IMR-90 (cell line): Measurements from ENCODE around the gene AOPEP. TPM values are rescaled to one million over a fixed set of nuclear protein-coding genes. Genes with fewer than 3 reads are reported as not detected.
A peak's percentile ranks its signal among the peaks of the same experiment; 100 is the strongest.

Experiments used
- ATAC-seq: fragments of 200-7000 bp; cut with Tn5 transposase; 2 replicates; pipeline ENCODE4 v1.9.1; 2020; ENCODE audit warnings: low read depth, mild to moderate bottlenecking, moderate library complexity
- BruUV-seq: library from RNA; stranded (reverse); fragments of 400-500 nt; replicated peaks from 2 replicates; lab custom pipeline; 2021; lab: Mats Ljungman, UMichigan
- CTCF ChIA-PET: fragments of 300-600 bp; formaldehyde crosslinking; extraction: SDS; loops from one replicate; lab custom pipeline; 2021; ENCODE audit warnings: antibody characterized with exemption; lab: Yijun Ruan, JAX
- POLR2A ChIA-PET: fragments of 300-600 bp; sonication (Branson Sonifier 250); formaldehyde crosslinking; loops from one replicate; lab custom pipeline; 2022; ENCODE audit warnings: antibody characterized with exemption; ENCODE audit not compliant: unreplicated experiment; lab: Charles Lee
- DNase-seq: peaks from one replicate; pipeline ENCODE4 v3.0.0; 2013
- H2AFZ ChIP-seq: replicated peaks from 2 replicates; pipeline ENCODE3; 2013; ENCODE audit warnings: low read length, mild to moderate bottlenecking; ENCODE audit not compliant: poor library complexity
- H2AK5ac ChIP-seq: 2 replicates; pipeline ENCODE4 v1.6.1; 2013; ENCODE audit warnings: low read depth, low read length, inconsistent platforms
- H2AK9ac ChIP-seq: replicated peaks from 2 replicates; pipeline ENCODE3; 2013; ENCODE audit warnings: mild to moderate bottlenecking, low read depth, low read length, moderate library complexity; ENCODE audit not compliant: poor library complexity
- H2BK120ac ChIP-seq: 2 replicates; pipeline ENCODE4 v1.6.1; 2013; ENCODE audit warnings: low read depth, low read length, inconsistent platforms
- H2BK15ac ChIP-seq: 3 replicates; pipeline ENCODE4 v1.6.1; 2013; ENCODE audit warnings: low read depth, low read length, inconsistent platforms
- H2BK20ac ChIP-seq: 2 replicates; pipeline ENCODE4 v1.6.1; 2013; ENCODE audit warnings: low read depth, mild to moderate bottlenecking, inconsistent platforms, low read length, moderate library complexity
- H2BK5ac ChIP-seq: 2 replicates; pipeline ENCODE4 v1.6.1; 2013; ENCODE audit warnings: mild to moderate bottlenecking, low read depth, low read length, inconsistent platforms; ENCODE audit not compliant: poor library complexity, severe bottlenecking
- H3K14ac ChIP-seq: replicated peaks from 2 replicates; pipeline ENCODE4 v1.6.1; 2013; ENCODE audit warnings: low read depth, low read length, inconsistent platforms
- H3K18ac ChIP-seq: 2 replicates; pipeline ENCODE4 v1.6.1; 2013; ENCODE audit warnings: low read depth, low read length, control low read depth
- H3K23ac ChIP-seq: 2 replicates; pipeline ENCODE4 v1.6.1; 2013; ENCODE audit warnings: low read depth, low read length, inconsistent platforms
- H3K27ac ChIP-seq: 2 replicates; pipeline ENCODE4 v1.5.1; 2013; ENCODE audit warnings: mild to moderate bottlenecking, control low read depth, low read length; ENCODE audit not compliant: insufficient read depth
- H3K27me3 ChIP-seq: 2 replicates; pipeline ENCODE4 v1.6.1; 2013; ENCODE audit warnings: low read length; ENCODE audit not compliant: control insufficient read depth, insufficient read depth
- H3K36me3 ChIP-seq: 2 replicates; pipeline ENCODE4 v1.6.1; 2013; ENCODE audit warnings: low read length, mixed read lengths; ENCODE audit not compliant: control insufficient read depth, insufficient read depth
- H3K4ac ChIP-seq: 2 replicates; pipeline ENCODE4 v1.6.1; 2013; ENCODE audit warnings: low read depth, low read length, inconsistent platforms
- H3K4me1 ChIP-seq: 2 replicates; pipeline ENCODE4 v1.6.1; 2013; ENCODE audit warnings: low read length, mixed read lengths; ENCODE audit not compliant: control insufficient read depth, insufficient read depth
- H3K4me2 ChIP-seq: 2 replicates; pipeline ENCODE4 v1.6.1; 2013; ENCODE audit warnings: low read depth, mild to moderate bottlenecking, control low read depth, low read length, moderate library complexity
- H3K4me3 ChIP-seq: 2 replicates; pipeline ENCODE4 v1.5.1; 2013; ENCODE audit warnings: low read depth, mild to moderate bottlenecking, control low read depth, low read length, moderate library complexity; ENCODE audit not compliant: insufficient read depth
- H3K56ac ChIP-seq: 2 replicates; pipeline ENCODE4 v1.6.1; 2013; ENCODE audit warnings: low read length, inconsistent platforms; ENCODE audit not compliant: insufficient read depth; ENCODE audit errors: extremely low read depth
- H3K79me1 ChIP-seq, 2 experiments: 2 replicates each; pipeline ENCODE4 v1.6.1; 2013; ENCODE audit warnings: low read length in 2 of 2, inconsistent platforms in 1 of 2, low read depth in 1 of 2
- H3K9ac ChIP-seq: 2 replicates; pipeline ENCODE4 v1.6.1; 2013; ENCODE audit warnings: low read depth, low read length, control low read depth
- H3K9me1 ChIP-seq: 2 replicates; pipeline ENCODE4 v1.6.1; 2013; ENCODE audit warnings: low read length, inconsistent platforms; ENCODE audit not compliant: insufficient read depth
- H3K9me3 ChIP-seq: 2 replicates; pipeline ENCODE4 v1.6.1; 2013; ENCODE audit warnings: low read length; ENCODE audit not compliant: control insufficient read depth, insufficient read depth
- H4K20me1 ChIP-seq: 2 replicates; pipeline ENCODE4 v1.6.1; 2013; ENCODE audit warnings: low read length, inconsistent platforms; ENCODE audit not compliant: insufficient read depth
- H4K5ac ChIP-seq: 2 replicates; pipeline ENCODE4 v1.6.1; 2013; ENCODE audit warnings: mild to moderate bottlenecking, low read depth, low read length, control low read depth
- H4K8ac ChIP-seq, 2 experiments: 2 replicates each; pipeline ENCODE4 v1.6.1; 2013; ENCODE audit warnings: low read depth in 2 of 2, low read length in 2 of 2, control low read depth in 1 of 2, inconsistent platforms in 1 of 2
- H4K91ac ChIP-seq: 2 replicates; pipeline ENCODE4 v1.6.1; 2013; ENCODE audit warnings: low read depth, low read length, inconsistent platforms; ENCODE audit not compliant: insufficient read depth
- CEBPB ChIP-seq: IDR thresholded peaks from 2 replicates; pipeline ENCODE4 v1.6.1; 2012; ENCODE audit warnings: low read depth, low read length, improper control_type of control experiment
- CTCF ChIP-seq: conservative IDR thresholded peaks from 2 replicates; pipeline ENCODE4 v1.5.1; 2012; ENCODE audit warnings: mild to moderate bottlenecking, low read depth, low read length, improper control_type of control experiment
- WGBS, 2 experiments: methylation state at CpG; one replicate each; pipeline versions ENCODE4 v1.1.5 to v1.1.7; 2013; ENCODE audit warnings: missing lambda C conversion rate in 2 of 2; ENCODE audit not compliant: insufficient read length in 1 of 2; ENCODE audit errors: extremely low coverage in 2 of 2; 5-methylcytosine and 5-hydroxymethylcytosine counted together
- dilution Hi-C: fragments of 300-500 bp; cut with HindIII; formaldehyde crosslinking; loops from one replicate; pipeline ENCODE4 v1.14.3; 2018; ENCODE audit warnings: low sequenced_read_pairs; ENCODE audit not compliant: unreplicated experiment
- in situ Hi-C: fragments of 300-500 bp; cut with MboI; formaldehyde crosslinking; loops from 3 replicates; pipeline ENCODE4 v1.14.3; 2019; ENCODE audit warnings: low sequenced_read_pairs, inconsistent platforms, mixed read lengths
- intact Hi-C: fragments of 100-400 bp; cut with micrococcal nuclease; formaldehyde crosslinking; loops from 2 replicates; pipeline ENCODE4 v1.10.0; 2022
- polyA plus RNA-seq, 3 experiments: library from polyadenylated mRNA; depleted of rRNA; stranded (reverse); fragments of >200 nt; gene quantifications; 2 replicates each; pipeline ENCODE4 v1.2.3, GENCODE V29; 2012; ENCODE audit warnings: low replicate concordance in 1 of 3
- total RNA-seq: library from RNA; depleted of rRNA; stranded (reverse); fragments of >200 nt; gene quantifications from 2 replicates; pipeline ENCODE4 v1.2.3, GENCODE V29; 2012

Gene AOPEP
- total and polyA plus RNA-seq, 2 of the 4 experiments (the other 2 are of a cell fraction): 34.9 to 38.7 TPM

- Histone ChIP-seq H3K9me1 (peaks cover 9% of the 10 kb centered on the region), H4K91ac (no peak overlapping the region), H3K18ac (no peak overlapping the region), H4K5ac (no peak overlapping the region), H2AK5ac (no peak overlapping the region), H3K4me1 (peaks cover 5% of the 10 kb centered on the region; the same call in 1 of the 2 replicates), H2BK120ac (no peak overlapping the region), H4K8ac (no peak overlapping the region), H2BK15ac (no peak overlapping the region), H3K56ac (no peak overlapping the region), H3K27me3 (no peaks in the 10 kb centered on the region), H3K23ac (no peak overlapping the region), H4K20me1 (0 out of 2 replicates have a peak, but pooled peaks cover 3% of the 10 kb centered on the region), H3K36me3 (peaks cover 34% of the 10 kb centered on the region), H3K79me1 (peaks cover 0 to 11% of the 10 kb centered on the region in 2 experiments; a peak in 1 of 4 replicates), H3K4ac (no peak overlapping the region), H2BK20ac (no peak overlapping the region), H3K4me2 (no peak overlapping the region), H2BK5ac (no peak overlapping the region), H3K9ac (no peak overlapping the region), H2AFZ (no peak overlapping the region), H3K4me3 (no peak overlapping the region), H3K14ac (no peak overlapping the region), H3K27ac (no peak overlapping the region), H3K9me3 (no peaks in the 10 kb centered on the region), H2AK9ac (no peak overlapping the region)
- WGBS, 2 experiments: 100% methylated on average over 1 of the region's 5 CpGs; no CpG with 5 or more reads in 1 of the 2 experiments
- in situ Hi-C loops: no loop called here
- DNase-seq: no peak
- CTCF ChIA-PET: interaction anchor here (1.4 kb wide), 1 partner anchor 59 kb away, joined by 7 read pairs; no protein-coding TSS in a partner anchor
- peak; percentile 70 for ATAC-seq
- intact Hi-C loops: no loop called here
- POLR2A ChIA-PET: no interaction called here
- no TSS peak for BruUV-seq
- TF ChIP-seq CTCF: no peak
- peak; percentile 46; the same call in 1 of the 2 replicates for TF ChIP-seq CEBPB
- dilution Hi-C loops: no loop called here
These were observed 382.3 kb downstream of the AOPEP start for GRCh38 chr9:95108777-95109176.
